Lung (tissue), 12 donors: ENCODE measurements around the gene MCM5. TPM values are rescaled to one million over a fixed set of nuclear protein-coding genes. Genes with fewer than 3 reads are reported as not detected.
A peak's percentile ranks its signal among the peaks of the same experiment; 100 is the strongest.

Experiments used
- ATAC-seq: fragments of 200-7000 bp; cut with Tn5 transposase; one replicate; pipeline ENCODE4 v1.9.1; 2020; ENCODE audit warnings: moderate number of reproducible peaks; ENCODE audit not compliant: insufficient read depth, low FRiP score
- DNase-seq, 3 donors: peaks; one replicate each; pipeline ENCODE4 v3.0.0-alpha.2; 2013 to 2017
- H3K27ac ChIP-seq, 2 donors: one replicate each; pipeline ENCODE4 v1.5.1; 2013; ENCODE audit warnings: mild to moderate bottlenecking in 2 of 2, moderate library complexity in 2 of 2, control low read depth in 1 of 2, inconsistent platforms in 1 of 2, low read depth in 1 of 2, low read length in 1 of 2
- H3K27me3 ChIP-seq, 3 donors: one replicate each; pipeline ENCODE4 v1.5.1; 2013; ENCODE audit warnings: low read length in 2 of 3; ENCODE audit not compliant: control insufficient read depth in 3 of 3, insufficient read depth in 3 of 3
- H3K36me3 ChIP-seq, 4 donors: one replicate each; pipeline ENCODE4 v1.5.1; 2013; ENCODE audit warnings: low read length in 4 of 4, mild to moderate bottlenecking in 1 of 4, moderate library complexity in 1 of 4; ENCODE audit not compliant: control insufficient read depth in 4 of 4, insufficient read depth in 4 of 4
- H3K4me1 ChIP-seq, 5 donors: one replicate each; pipeline ENCODE4 v1.5.1; 2013; ENCODE audit warnings: low read length in 5 of 5, mild to moderate bottlenecking in 2 of 5, moderate library complexity in 1 of 5; ENCODE audit not compliant: control insufficient read depth in 5 of 5, insufficient read depth in 5 of 5
- H3K4me3 ChIP-seq: one replicate; pipeline ENCODE4 v1.5.1; 2013; ENCODE audit warnings: mild to moderate bottlenecking, control low read depth, moderate library complexity
- H3K9ac ChIP-seq, 2 donors: one replicate each; pipeline ENCODE4 v1.5.1; 2013; ENCODE audit warnings: low read length in 2 of 2, control low read depth in 1 of 2; ENCODE audit not compliant: insufficient read depth in 1 of 2
- H3K9me3 ChIP-seq, 4 donors: one replicate each; pipeline ENCODE4 v1.5.1; 2013; ENCODE audit warnings: low read length in 3 of 4, mild to moderate bottlenecking in 1 of 4, moderate library complexity in 1 of 4; ENCODE audit not compliant: control insufficient read depth in 4 of 4, insufficient read depth in 3 of 4
- CTCF ChIP-seq: IDR thresholded peaks from 2 replicates; pipeline ENCODE4 v1.5.1; 2012; ENCODE audit warnings: mild to moderate bottlenecking; ENCODE audit errors: control extremely low read depth, extremely low read depth
- WGBS, 2 donors: extraction: QIAGEN DNeasy Blood & Tissue Kit; methylation state at CpG; one replicate each; pipeline ENCODE4 v1.1.7; 2013; 5-methylcytosine and 5-hydroxymethylcytosine counted together
- polyA plus RNA-seq, 2 donors: library from polyadenylated mRNA; stranded (reverse); fragments of 200-250 nt; gene quantifications; one replicate each; pipeline ENCODE4 v1.2.1, GENCODE V29; 2013
- total RNA-seq, 2 donors: library from RNA; depleted of rRNA in 1 of 2; stranded (reverse); fragments of >200 nt in 1 of 2; gene quantifications; one replicate each; pipeline ENCODE4 v1.2.1, GENCODE V29; 2014 to 2021
- donor health status: control.
- donor health status: control.
- donor health status: Bipolar disorder and iron deficiency.
- donor health status: healthy.
- donor health status: DM: yes; HTN: yes; CAD: no.

Gene MCM5
- total and polyA plus RNA-seq, 4 donors: 17.6 to 43.1 (median 25.9) TPM

GRCh38 chr22:35445933-35446332 is 46.0 kb downstream of the MCM5 start:
- 74 to 77% methylated on average over 4 of the region's 4 CpGs for WGBS, 2 donors
- peaks cover 0 to 9% (median 6%) of the 10 kb centered on the region in 5 donors for H3K4me1 ChIP-seq
- no peak overlapping the region for H3K27ac ChIP-seq
- H3K9ac ChIP-seq: no peak overlapping the region
- H3K36me3 ChIP-seq: peaks cover 0 to 3% (median 0%) of the 10 kb centered on the region in 4 donors
- H3K4me3 ChIP-seq: no peak overlapping the region
- no peaks in the 10 kb centered on the region for H3K9me3 ChIP-seq
- DNase-seq (no peak), ATAC-seq (no peak)
- TF ChIP-seq CTCF: no peak
- no peaks in the 10 kb centered on the region for H3K27me3 ChIP-seq

- H3K27me3 ChIP-seq: no peaks in the 10 kb centered on the region
- WGBS, 2 donors: 92 to 96% methylated on average over 13 of the region's 13 CpGs
- no peak overlapping the region for H3K27ac ChIP-seq
- peaks cover 0 to 9% (median 6%) of the 10 kb centered on the region in 5 donors for H3K4me1 ChIP-seq
- no peak overlapping the region for H3K4me3 ChIP-seq
- peak; percentile 16 for ATAC-seq
- H3K9ac ChIP-seq: no peak overlapping the region
- no peaks in the 10 kb centered on the region for H3K9me3 ChIP-seq
- no peak for DNase-seq
- H3K36me3 ChIP-seq: peaks cover 0 to 3% (median 0%) of the 10 kb centered on the region in 4 donors
- no peak for TF ChIP-seq CTCF
Observed at GRCh38 chr22:35446365-35446764, 46.4 kb downstream of the MCM5 start.

GRCh38 chr22:35448523-35448922 is 48.6 kb downstream of the MCM5 start:
- no peak for ATAC-seq
- no peak for TF ChIP-seq CTCF
- 96 to 98% methylated on average over 8 of the region's 8 CpGs for WGBS, 2 donors

More at GRCh38 chr22:35448523-35448922, 48.6 kb downstream of the MCM5 start:
- Histone ChIP-seq H3K9me3 (no peaks in the 10 kb centered on the region), H3K27ac (no peak overlapping the region), H3K4me3 (no peak overlapping the region), H3K4me1 (peaks cover 0 to 17% (median 10%) of the 10 kb centered on the region in 5 donors), H3K27me3 (peaks cover 0 to 3% (median 2%) of the 10 kb centered on the region in 3 donors), H3K36me3 (no peaks in the 10 kb centered on the region), H3K9ac (no peak overlapping the region)
- DNase-seq: no peak
